Adrenal gland (tissue), 5 donors: Measurements from ENCODE around the gene TMEM221.

Source experiments
- CTCF ChIP-seq, 6 experiments: fragments of 450-650 bp in 4 of 6; fragments of 200-600 bp in 2 of 6; sonication (generic) in 1 of 6; IDR thresholded peaks; 1 replicate in 5 of 6; 2 replicates in 1 of 6; pipeline versions ENCODE4 v1.5.1 to v1.8.0; 2016 to 2021; ENCODE audit warnings: antibody characterized with exemption in 6 of 6, mild to moderate bottlenecking in 2 of 6, moderate library complexity in 1 of 6
- POLR2A ChIP-seq, 2 donors: fragments of 450-650 bp; IDR thresholded peaks; one replicate each; pipeline ENCODE4 v1.6.1; 2017; ENCODE audit warnings: antibody characterized with exemption in 2 of 2, mild to moderate bottlenecking in 2 of 2, moderate library complexity in 1 of 2
- donor health status: DM: no; HTN: no; CAD: no.

- no peak for TF ChIP-seq CTCF (IDR thresholded peaks at IDR 0.05)
- TF ChIP-seq POLR2A (IDR thresholded peaks at IDR 0.05): no peak
These were observed 33.3 kb downstream of the TMEM221 start for GRCh38 chr19:17415121-17415520.
